ENCODE measurements around the gene ATP5F1B. TPM values are rescaled to one million over a fixed set of nuclear protein-coding genes. Genes with fewer than 3 reads are reported as not detected.

ATP5F1B gene
- polyA plus RNA-seq, 1 of the 3 experiments (the other 2 are of a cell fraction), result 762 TPM

DNA sequence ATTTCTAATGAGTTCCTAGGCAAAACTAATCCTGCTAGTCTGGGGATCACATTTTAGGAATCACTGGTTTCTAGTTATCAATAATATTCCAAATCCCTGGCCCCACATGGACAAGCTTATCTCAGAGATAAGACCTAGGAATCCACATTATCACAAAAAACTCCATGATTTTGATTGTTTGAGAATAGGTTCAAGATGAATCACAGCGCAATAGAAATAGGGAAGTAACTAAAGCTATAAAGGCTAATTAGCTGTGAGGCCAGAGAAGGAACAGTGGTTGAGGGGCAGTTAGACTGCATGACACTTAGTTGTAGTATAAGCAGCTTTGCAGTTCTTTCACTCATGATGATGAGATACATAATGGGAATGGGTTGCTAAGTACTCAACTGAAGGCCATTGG, 13.1 kb upstream of the ATP5F1B start:
- 93% methylated on average over 1 of the region's 1 CpG for WGBS (ENCODE audit: low lambda C conversion rate)
- Histone ChIP-seq H3K9ac (no peak overlapping the region), H3K27me3 (ENCODE audit: insufficient read depth) (no peaks in the 10 kb centered on the region), H3K79me2 (ENCODE audit: insufficient read depth) (peaks cover under 1% of the 10 kb centered on the region; the same call in 1 of the 2 replicates), H2AFZ (ENCODE audit: low read depth) (no peak overlapping the region), H3K4me3 (ENCODE audit: low read depth in 2 of 2, low read length in 1 of 2) (no peak overlapping the region), H3K9me2 (no peaks in the 10 kb centered on the region), H3F3A (replicated peaks; ENCODE audit: insufficient read depth) (peaks cover 11% of the 10 kb centered on the region), H3K4me1 (ENCODE audit: control insufficient read depth in 1 of 2, insufficient read depth in 2 of 2, low read depth in 1 of 2, low read length in 1 of 2) (no peaks in the 10 kb centered on the region), H4K20me1 (ENCODE audit: insufficient read depth) (no peaks in the 10 kb centered on the region), H3K9me3 (no peaks in the 10 kb centered on the region), H3K36me3 (replicated peaks in 1 of 2; ENCODE audit: control insufficient read depth in 1 of 2, insufficient read depth in 2 of 2, low read length in 1 of 2) (peaks cover 8 to 12% of the 10 kb centered on the region in 2 experiments), H3K4me2 (no peak overlapping the region), H3K27ac (ENCODE audit: low read depth in 2 of 2, low read length in 1 of 2) (no peak overlapping the region)
- CTCF ChIA-PET, result interaction anchor here (1.9 kb wide), 1 partner anchor 22 kb away, joined by 9 read pairs; no protein-coding TSS in a partner anchor
- DNase-seq, result no peak
- TF ChIP-seq RAD21 (IDR thresholded peaks at IDR 0.05; ENCODE audit: low read length) (no peak), ELF1 (IDR thresholded peaks at IDR 0.05) (no peak), TAF1 (IDR thresholded peaks at IDR 0.05; ENCODE audit: borderline replicate concordance, low read depth, low read length) (no peak), MXI1 (IDR thresholded peaks at IDR 0.05; ENCODE audit: low read depth, low read length) (no peak), EP300 (IDR thresholded peaks at IDR 0.05; ENCODE audit: borderline replicate concordance in 1 of 2, low read depth in 1 of 2, low read length in 1 of 2) (no peak), POLR2AphosphoS5 (IDR thresholded peaks at IDR 0.05; ENCODE audit: low read depth, low read length) (no peak; the same call in 1 of the 2 replicates), REST (IDR thresholded peaks at IDR 0.05; ENCODE audit: low read depth, low read length) (no peak)
- TF ChIP-seq, protein P1, sequence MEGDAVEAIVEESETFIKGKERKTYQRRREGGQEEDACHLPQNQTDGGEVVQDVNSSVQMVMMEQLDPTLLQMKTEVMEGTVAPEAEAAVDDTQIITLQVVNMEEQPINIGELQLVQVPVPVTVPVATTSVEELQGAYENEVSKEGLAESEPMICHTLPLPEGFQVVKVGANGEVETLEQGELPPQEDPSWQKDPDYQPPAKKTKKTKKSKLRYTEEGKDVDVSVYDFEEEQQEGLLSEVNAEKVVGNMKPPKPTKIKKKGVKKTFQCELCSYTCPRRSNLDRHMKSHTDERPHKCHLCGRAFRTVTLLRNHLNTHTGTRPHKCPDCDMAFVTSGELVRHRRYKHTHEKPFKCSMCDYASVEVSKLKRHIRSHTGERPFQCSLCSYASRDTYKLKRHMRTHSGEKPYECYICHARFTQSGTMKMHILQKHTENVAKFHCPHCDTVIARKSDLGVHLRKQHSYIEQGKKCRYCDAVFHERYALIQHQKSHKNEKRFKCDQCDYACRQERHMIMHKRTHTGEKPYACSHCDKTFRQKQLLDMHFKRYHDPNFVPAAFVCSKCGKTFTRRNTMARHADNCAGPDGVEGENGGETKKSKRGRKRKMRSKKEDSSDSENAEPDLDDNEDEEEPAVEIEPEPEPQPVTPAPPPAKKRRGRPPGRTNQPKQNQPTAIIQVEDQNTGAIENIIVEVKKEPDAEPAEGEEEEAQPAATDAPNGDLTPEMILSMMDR (IDR thresholded peaks at IDR 0.05), result no peak
- TF ChIP-seq, protein P2, sequence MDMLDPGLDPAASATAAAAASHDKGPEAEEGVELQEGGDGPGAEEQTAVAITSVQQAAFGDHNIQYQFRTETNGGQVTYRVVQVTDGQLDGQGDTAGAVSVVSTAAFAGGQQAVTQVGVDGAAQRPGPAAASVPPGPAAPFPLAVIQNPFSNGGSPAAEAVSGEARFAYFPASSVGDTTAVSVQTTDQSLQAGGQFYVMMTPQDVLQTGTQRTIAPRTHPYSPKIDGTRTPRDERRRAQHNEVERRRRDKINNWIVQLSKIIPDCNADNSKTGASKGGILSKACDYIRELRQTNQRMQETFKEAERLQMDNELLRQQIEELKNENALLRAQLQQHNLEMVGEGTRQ (IDR thresholded peaks at IDR 0.05; ENCODE audit: borderline replicate concordance, low read depth, low read length), result no peak
- TF ChIP-seq, protein P3, sequence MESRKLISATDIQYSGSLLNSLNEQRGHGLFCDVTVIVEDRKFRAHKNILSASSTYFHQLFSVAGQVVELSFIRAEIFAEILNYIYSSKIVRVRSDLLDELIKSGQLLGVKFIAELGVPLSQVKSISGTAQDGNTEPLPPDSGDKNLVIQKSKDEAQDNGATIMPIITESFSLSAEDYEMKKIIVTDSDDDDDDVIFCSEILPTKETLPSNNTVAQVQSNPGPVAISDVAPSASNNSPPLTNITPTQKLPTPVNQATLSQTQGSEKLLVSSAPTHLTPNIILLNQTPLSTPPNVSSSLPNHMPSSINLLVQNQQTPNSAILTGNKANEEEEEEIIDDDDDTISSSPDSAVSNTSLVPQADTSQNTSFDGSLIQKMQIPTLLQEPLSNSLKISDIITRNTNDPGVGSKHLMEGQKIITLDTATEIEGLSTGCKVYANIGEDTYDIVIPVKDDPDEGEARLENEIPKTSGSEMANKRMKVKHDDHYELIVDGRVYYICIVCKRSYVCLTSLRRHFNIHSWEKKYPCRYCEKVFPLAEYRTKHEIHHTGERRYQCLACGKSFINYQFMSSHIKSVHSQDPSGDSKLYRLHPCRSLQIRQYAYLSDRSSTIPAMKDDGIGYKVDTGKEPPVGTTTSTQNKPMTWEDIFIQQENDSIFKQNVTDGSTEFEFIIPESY (IDR thresholded peaks at IDR 0.05; ENCODE audit: borderline replicate concordance, low read depth), result no peak
- POLR2A ChIA-PET, result no interaction called here
